WERI-Rb-1 (cell line): ENCODE results near the gene SIN3B.

ENCODE experiments used
- DNase-seq: peaks from one replicate; pipeline ENCODE4 v3.0.0-alpha.2; 2020
- H3K27ac ChIP-seq: fragments of 250-450 bp; sonication (Bioruptor Pico); 2 replicates; pipeline ENCODE4 v1.5.1; 2020; ENCODE audit warnings: mild to moderate bottlenecking, moderate library complexity
- H3K27me3 ChIP-seq: fragments of 250-450 bp; sonication (Bioruptor Pico); 2 replicates; pipeline ENCODE4 v1.5.1; 2021; ENCODE audit warnings: mild to moderate bottlenecking, low read depth, moderate library complexity; ENCODE audit not compliant: insufficient read depth, severe bottlenecking
- H3K36me3 ChIP-seq: fragments of 250-450 bp; sonication (Bioruptor Pico); 2 replicates; pipeline ENCODE4 v1.5.1; 2020; ENCODE audit warnings: mild to moderate bottlenecking, moderate library complexity
- H3K4me3 ChIP-seq: 2 replicates; pipeline ENCODE4 v1.5.1; 2011; ENCODE audit warnings: low read depth, mild to moderate bottlenecking, control low read depth, low read length
- H3K9me3 ChIP-seq: fragments of 250-450 bp; sonication (Bioruptor Pico); 2 replicates; pipeline ENCODE4 v1.5.1; 2021; ENCODE audit warnings: mild to moderate bottlenecking, moderate library complexity; ENCODE audit not compliant: severe bottlenecking
- TF ChIP-seq, protein P1 (sequence below): IDR thresholded peaks from 2 replicates; pipeline ENCODE4 v1.5.1; 2011; ENCODE audit warnings: low read depth, mild to moderate bottlenecking, control low read depth, inconsistent platforms, low read length

Gene SIN3B

GRCh38 chr19:16886305-16886880 is 57.2 kb downstream of the SIN3B start:
- H3K4me3 ChIP-seq: no peak overlapping the region
- H3K27ac ChIP-seq: no peak overlapping the region
- no peak for DNase-seq

GRCh38 chr19:16887353-16888265 is 58.4 kb downstream of the SIN3B start:
- Histone ChIP-seq H3K4me3 (no peak overlapping the region), H3K36me3 (no peaks in the 10 kb centered on the region), H3K27ac (no peak overlapping the region), H3K9me3 (no peaks in the 10 kb centered on the region), H3K27me3 (no peaks in the 10 kb centered on the region)
- no peak for DNase-seq
- TF ChIP-seq, protein P1, sequence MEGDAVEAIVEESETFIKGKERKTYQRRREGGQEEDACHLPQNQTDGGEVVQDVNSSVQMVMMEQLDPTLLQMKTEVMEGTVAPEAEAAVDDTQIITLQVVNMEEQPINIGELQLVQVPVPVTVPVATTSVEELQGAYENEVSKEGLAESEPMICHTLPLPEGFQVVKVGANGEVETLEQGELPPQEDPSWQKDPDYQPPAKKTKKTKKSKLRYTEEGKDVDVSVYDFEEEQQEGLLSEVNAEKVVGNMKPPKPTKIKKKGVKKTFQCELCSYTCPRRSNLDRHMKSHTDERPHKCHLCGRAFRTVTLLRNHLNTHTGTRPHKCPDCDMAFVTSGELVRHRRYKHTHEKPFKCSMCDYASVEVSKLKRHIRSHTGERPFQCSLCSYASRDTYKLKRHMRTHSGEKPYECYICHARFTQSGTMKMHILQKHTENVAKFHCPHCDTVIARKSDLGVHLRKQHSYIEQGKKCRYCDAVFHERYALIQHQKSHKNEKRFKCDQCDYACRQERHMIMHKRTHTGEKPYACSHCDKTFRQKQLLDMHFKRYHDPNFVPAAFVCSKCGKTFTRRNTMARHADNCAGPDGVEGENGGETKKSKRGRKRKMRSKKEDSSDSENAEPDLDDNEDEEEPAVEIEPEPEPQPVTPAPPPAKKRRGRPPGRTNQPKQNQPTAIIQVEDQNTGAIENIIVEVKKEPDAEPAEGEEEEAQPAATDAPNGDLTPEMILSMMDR: no peak

More at GRCh38 chr19:16886305-16886880, 57.2 kb downstream of the SIN3B start:
- Histone ChIP-seq H3K27me3 (no peaks in the 10 kb centered on the region), H3K9me3 (peaks cover 8% of the 10 kb centered on the region), H3K36me3 (no peaks in the 10 kb centered on the region)
- TF ChIP-seq, protein P1: no peak

DNA sequence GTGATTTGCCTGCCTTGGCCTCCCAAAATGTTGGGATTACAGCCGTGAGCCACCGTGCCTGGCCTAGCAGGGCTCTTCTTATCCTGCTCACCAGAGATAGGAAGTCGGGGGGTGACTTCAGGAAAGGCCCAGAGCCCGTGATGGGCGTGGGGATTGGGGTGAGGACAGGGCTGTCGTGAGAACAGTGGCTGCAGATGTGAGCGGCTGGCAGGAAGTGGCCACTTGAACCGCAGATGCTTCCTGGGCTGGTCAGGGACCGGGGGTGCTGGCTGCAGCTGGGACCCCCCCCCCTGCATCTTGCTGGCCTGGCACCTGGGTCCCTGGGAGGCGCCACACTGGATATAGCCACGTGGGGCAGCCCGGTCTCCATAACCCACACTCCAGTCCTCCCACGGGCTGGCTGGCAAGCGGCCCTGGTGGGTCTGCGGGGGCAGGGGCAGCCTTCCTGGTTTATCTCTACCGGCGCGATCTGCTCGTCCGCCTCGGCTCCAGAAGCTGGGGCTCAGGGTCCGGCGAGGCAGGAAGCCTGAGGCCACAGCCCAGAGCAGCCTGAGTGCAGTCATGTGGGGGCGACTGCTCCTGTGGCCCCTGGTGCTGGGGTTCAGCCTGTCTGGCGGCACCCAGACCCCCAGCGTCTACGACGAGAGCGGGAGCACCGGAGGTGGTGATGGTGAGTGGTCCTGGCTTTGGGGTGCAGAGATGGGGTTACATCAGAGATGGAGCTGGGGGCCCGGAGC is 59.6 kb downstream of the SIN3B start, which contains the start of gene F2RL3:
Gene F2RL3 (plus strand): TSS at position 371 of the 737 bp plus-strand sequence. CDS start 191 bp downstream, at position 562.
- H3K27ac ChIP-seq: no peak within 1 kb of the TSS
- no peaks in the 10 kb centered on the region for H3K36me3 ChIP-seq
- H3K9me3 ChIP-seq: no peaks in the 10 kb centered on the region
- DNase-seq: no peak
- no peaks in the 10 kb centered on the region for H3K27me3 ChIP-seq
- TF ChIP-seq, protein P1: no peak
- H3K4me3 ChIP-seq: no peak within 1 kb of the TSS

GRCh38 chr19:16889366-16889882 is 60.2 kb downstream of the SIN3B start:
- Histone ChIP-seq H3K9me3 (no peaks in the 10 kb centered on the region), H3K27ac (no peak overlapping the region), H3K36me3 (no peaks in the 10 kb centered on the region), H3K4me3 (no peak overlapping the region), H3K27me3 (no peaks in the 10 kb centered on the region)
- DNase-seq: no peak
- TF ChIP-seq, protein P1: no peak

- Histone ChIP-seq H3K4me3 (no peak overlapping the region), H3K9me3 (no peaks in the 10 kb centered on the region), H3K27me3 (no peaks in the 10 kb centered on the region), H3K27ac (no peak overlapping the region), H3K36me3 (no peaks in the 10 kb centered on the region)
- no peak for DNase-seq
- TF ChIP-seq, protein P1: no peak
Measured at GRCh38 chr19:16889883-16890460, 60.8 kb downstream of the SIN3B start.
